ENCODE data around the gene FER.
"Not testable (repeated sequence)": the region's sequence is repeated elsewhere in the genome, so short reads cannot be mapped to it uniquely, and the experiment has no call there.

FER gene

GRCh38 chr5:108801776-108802175, 54.1 kb downstream of the FER start:
- no peak for FAIRE-seq

DNA sequence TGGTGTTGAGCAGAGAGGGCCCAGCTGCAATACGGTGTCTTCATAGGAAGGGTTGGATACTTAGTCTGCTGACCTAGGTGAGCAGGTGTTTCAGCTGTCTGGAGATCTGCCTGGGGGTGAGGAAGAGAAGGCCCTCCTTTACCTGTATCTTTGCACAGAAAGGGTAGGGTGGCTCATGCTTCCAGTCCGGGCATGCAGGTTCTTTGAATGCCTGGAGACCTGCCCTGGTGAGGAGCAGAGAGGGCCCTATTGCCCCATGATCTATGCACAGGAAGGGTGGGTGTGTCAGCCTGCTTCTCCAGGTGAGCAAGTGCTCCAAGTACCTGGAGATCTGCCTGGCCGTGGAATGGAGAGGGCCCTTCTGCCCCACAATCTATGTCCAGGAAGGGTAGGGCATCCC, 63.0 kb downstream of the FER start:
- FAIRE-seq = no peak

DNA sequence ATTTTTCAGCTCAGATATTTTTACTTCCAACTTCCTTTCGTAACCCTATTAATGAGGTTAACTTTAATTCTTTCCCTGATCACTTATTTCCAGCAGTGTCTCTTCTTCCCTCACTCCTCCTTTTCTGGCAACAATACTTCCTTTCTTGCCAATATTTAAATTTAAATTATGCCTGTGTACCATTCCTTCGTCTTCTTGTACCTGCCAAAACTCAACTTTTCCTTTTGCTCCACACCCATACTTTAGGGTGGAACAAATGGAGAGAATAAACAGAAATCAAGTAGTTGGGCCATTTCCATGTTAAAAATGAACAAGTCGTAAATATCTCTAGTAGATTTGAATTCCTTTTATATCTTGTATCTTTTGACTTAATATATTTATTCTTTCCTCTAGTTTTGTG, 66.0 kb downstream of the FER start:
- FAIRE-seq = no peak

GRCh38 chr5:108814551-108814950, 66.9 kb downstream of the FER start:
- FAIRE-seq = no peak

DNA sequence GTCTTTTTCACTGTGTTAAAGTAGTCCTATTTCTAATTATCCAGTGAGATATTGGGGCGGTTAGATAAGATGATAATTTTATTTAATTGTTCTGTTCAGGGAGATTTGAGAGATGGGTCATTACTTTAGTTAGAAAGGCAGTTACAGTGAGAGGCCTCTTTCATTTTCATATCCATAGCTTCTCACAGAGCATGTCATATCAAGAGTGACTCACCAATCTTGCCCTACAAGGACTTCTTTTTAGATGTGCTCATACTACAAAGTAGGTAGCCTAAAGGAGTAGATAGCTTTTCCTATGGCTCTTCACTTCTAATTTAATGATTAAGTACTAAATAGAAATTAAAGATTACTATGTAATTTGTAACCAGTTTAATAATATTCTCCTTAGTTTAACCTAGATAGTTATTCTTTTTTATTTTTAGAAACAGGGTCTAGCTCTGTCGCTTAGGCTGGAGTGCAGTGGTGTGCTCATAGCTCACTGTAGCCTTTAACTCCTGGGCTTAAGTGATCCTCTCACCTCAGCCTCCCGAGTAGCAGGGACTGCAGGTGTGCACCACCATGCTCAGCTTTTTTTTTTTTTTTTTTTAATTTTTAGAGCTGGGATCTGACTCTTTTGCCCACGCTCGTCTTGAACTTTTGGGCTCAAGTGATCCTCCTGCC, 71.0 kb downstream of the FER start:
- FAIRE-seq = no peak

DNA sequence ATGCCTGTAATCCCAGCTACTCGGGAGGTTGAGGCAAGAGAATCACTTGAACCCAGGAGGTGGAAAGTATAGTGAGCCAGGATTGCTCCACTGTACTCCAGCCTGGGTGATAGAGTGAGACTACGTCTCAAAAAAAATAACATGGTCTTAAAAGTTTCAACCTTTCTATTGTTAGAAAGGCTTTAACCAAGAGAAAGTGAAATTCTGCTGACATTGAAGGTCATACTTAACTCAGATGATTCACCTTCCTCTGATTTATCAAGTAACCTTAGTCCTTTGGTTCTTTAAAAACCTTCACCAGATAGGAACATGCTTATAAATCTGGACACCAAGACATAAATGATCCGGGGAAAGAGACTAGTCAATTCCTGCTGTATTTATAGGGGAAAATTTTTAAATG, 73.3 kb downstream of the FER start:
- no peak for FAIRE-seq

DNA sequence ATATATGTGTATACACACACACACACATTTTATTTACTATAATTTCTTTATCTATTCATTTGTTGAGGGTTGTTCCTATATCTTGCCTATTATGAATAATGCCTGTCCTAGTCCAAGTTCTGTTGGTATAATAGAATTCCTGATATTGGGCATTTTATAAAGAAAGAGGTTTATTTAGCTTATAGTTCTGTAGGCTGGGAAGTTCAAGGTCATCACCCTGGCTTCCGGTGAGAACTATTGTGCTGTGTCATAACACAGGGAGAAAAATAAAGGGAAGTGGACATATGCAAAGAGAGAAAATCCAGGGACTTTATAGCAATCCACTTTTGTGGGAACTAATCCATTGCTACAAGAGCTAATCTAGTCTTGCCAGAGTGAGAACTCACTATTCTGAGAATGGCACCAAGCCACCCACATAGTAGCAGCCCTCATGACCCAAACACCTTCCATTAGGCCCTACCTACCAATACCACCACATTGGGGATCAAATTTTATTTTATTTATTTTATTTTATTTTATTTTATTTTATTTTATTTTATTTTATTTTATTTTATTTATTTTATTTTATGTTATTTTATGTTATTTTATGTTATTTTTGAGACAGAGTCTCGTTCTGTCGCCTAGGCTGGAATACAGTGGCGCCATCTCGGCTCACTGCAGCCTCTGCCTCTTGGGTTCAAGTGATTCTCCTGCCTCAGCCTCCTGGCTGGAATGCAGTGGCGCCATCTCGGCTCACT, 74.7 kb downstream of the FER start:
- FAIRE-seq = no peak

GRCh38 chr5:108827131-108827530, 79.4 kb downstream of the FER start:
- FAIRE-seq = no peak

DNA sequence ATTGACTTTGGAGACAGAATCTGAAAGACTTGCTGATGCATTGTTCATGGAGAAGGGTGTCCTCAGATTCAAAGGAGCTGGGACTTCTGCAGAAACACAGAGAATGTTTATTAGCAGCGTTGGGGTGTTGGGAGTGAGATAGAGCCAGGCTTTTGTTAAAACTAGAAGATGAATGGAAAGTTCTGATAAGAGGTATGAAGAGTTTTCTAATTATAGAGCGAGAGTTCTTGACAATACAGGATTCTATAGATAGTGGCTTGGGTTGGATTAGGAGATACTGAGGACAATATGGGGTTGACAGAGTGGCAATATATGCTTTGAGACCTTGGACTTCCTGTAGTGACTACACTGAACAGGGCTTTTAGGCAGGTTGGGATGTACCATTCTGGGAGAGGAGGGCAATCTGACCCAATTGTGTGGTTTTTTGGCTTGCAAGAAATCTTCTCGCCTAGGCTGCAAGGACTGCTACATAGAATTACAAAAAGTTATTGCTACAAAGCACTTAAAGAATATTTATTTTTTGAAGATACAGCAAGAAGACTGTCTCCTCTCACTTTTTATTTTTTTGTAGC, 83.1 kb downstream of the FER start:
- FAIRE-seq = no peak

DNA sequence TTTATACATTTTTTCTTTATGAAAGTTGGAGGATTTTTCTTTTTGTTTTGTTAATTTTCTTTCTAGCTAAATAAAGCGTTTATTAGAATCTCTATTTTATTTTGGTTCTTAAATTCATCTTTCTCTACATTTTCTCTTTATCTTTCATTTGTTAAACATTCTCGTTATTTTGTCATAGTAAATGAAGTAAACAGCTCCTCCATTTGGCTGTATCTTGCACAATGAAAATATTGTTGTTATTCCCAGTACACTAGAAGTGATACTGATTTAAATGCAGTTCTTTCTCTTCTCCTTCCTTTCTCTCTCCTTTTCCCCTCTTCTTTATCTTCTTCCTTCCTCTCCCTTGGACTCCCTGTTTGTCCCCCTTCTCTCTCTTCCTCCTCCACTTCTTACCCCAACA, 88.8 kb downstream of the FER start:
- peak; percentile 63 for FAIRE-seq

DNA sequence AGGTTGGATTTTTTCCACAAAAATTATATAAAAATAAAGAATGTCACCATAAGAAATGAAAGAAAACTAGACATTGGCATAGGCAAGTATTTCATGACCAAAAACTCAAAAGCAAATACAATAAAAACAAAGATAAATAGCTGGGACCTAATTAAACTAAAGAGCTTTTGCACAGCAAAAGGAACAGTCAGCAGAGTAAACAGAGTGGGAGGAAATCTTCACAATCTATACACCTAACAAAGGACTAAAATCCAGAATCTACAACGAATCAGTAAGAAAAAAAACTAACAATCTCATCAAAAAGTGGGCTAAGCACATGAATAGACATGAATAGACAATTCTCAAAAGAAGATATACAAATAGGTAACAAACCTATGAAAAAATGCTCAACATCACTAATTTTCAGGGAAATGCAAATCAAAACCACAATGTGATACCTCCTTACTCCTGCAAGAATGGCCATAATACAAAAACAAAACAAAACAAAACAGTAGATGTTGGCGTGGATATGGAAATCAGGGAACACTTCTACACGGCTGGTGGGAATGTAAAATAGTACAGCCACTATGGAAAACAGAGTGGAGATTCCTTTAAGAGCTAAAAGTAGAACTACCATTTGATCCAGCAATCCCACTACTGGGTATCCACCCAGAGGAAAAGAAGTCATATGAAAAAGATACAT, 94.7 kb downstream of the FER start:
- FAIRE-seq = not testable (repeated sequence)

DNA sequence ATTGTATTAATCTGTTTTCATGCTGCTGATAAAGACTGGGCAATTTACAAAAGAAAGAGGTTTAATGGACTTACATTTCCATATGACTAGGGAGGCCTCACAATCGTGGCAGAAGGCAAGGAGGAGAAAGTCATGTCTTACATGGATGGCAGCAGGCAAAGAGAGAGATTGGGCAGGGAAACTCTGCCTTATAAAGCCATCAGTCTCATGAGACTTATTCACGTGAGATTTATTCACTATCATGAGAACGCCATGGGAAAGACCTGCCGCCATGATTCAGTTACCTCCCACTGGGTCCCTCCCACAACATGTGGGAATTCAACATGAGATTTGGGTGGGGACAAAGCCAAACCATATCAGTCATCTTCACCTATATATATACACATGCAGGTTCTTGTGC, 103.4 kb downstream of the FER start:
- FAIRE-seq = not testable (repeated sequence)

GRCh38 chr5:108857905-108858304, 110.2 kb downstream of the FER start:
- no peak for FAIRE-seq

DNA sequence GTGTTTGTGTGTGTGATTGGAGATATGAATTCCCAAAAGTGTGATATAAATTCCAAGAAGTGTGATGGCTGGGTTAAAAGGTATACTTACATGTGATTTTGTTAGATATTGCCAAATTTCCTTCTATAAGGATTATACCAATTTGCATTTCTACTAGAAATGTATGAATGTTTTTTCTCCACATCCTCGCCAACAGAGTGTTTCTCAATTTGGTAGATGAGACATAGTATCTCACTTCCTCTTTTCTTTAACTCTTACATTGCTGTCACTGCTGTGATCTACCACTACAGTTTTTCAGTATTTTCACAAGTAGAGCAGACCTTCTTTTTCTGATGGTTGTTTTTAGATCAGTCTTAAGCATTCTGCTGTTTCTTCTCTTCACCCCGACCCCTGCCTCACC, 111.3 kb downstream of the FER start:
- no peak for FAIRE-seq

DNA sequence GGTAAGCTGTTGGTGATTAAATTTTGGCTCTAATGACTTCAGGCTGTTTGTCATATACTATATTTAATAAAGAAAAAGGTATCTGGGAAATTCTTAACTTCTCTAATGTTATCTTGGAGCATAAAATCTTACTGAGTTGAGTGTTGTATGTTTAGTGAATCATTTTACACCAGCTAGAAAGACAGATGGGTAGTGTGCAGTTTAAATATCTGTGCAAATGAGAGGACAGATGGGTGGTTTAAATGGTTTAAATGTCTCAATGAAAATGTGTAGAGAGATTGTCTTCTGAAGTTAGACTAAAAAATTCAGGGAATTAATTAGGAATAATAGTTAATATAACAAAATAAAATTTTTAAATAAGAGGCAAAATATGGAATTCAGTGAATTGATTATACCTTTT, 114.5 kb downstream of the FER start:
- FAIRE-seq = no peak

- FAIRE-seq = not testable (repeated sequence)
Observed at GRCh38 chr5:108866097-108866496, 118.4 kb downstream of the FER start.

- FAIRE-seq = no peak
Observed at GRCh38 chr5:108867656-108868055, 120.0 kb downstream of the FER start.

GRCh38 chr5:108869066-108869465, 121.4 kb downstream of the FER start:
- no peak for FAIRE-seq

GRCh38 chr5:108876451-108876850, 128.8 kb downstream of the FER start:
- no peak for FAIRE-seq

- FAIRE-seq = no peak
Observed at GRCh38 chr5:108878756-108879155, 131.1 kb downstream of the FER start.

DNA sequence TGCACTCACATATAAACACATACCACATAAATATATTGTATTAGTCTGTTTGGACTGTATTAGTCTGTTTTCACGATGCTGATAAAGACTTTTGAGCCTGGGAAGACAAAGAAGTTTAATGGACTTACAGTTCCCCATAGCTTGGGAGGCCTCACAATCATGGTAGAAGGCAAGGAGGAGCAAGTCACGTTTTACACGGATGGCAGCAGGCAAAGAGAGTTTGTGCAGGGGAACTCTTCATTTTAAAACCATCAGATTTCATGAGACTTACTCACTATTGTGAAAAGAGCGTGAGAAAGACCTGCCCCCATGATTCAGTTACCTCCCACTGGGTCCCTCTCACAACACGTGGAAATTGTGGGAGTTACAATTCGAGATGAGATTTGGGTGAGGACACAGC, 133.4 kb downstream of the FER start:
- no peak for FAIRE-seq

- no peak for FAIRE-seq
Observed at GRCh38 chr5:108884736-108885135, 137.0 kb downstream of the FER start.

DNA sequence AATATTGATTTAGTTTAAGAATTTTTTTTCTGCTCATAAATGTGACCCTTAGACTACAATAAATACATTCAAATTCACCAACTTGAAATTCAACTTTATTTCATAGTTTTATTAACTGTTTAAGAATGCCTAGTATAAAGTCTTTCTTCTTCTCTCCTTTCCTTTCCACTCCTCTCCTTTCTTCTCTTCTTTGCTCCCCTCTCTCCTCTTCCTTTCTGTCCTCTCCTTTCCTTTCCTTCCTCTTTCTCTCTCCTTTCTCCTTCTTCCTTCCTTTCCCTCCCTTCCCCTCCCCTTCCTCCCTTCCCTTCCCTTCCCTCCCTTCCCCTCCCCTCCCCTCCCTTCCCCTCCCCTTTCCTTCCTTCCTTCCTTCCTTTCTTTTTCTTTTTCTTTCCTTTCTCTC, 150.6 kb downstream of the FER start:
- no peak for FAIRE-seq

GRCh38 chr5:108898707-108899106, 151.0 kb downstream of the FER start:
- FAIRE-seq = no peak
